Left lung (tissue), 10 donors: ENCODE measurements around the gene ZNF132. TPM values are rescaled to one million over a fixed set of nuclear protein-coding genes. Genes with fewer than 3 reads are reported as not detected.

ENCODE experiments used
- ATAC-seq: fragments of 200-7000 bp; cut with Tn5 transposase; one replicate; pipeline ENCODE4 v1.9.1; 2020; ENCODE audit warnings: moderate library complexity
- DNase-seq, 4 donors: peaks; one replicate each; pipeline ENCODE4 v3.0.0-alpha.2; 2013 to 2020
- H3K27ac ChIP-seq, 2 donors: fragments of 200-600 bp; sonication (generic) in 1 of 2; one replicate each; pipeline versions ENCODE4 v1.5.0 to v1.8.0; 2020 to 2021
- H3K27me3 ChIP-seq, 2 donors: fragments of 200-600 bp; sonication (generic) in 1 of 2; one replicate each; pipeline versions ENCODE4 v1.5.0 to v1.8.0; 2020 to 2021
- H3K36me3 ChIP-seq, 2 donors: fragments of 200-600 bp; sonication (generic) in 1 of 2; one replicate each; pipeline versions ENCODE4 v1.5.0 to v1.8.0; 2020 to 2021
- H3K4me1 ChIP-seq, 2 donors: fragments of 200-600 bp; one replicate each; pipeline ENCODE4 v1.8.0; 2021
- H3K4me3 ChIP-seq, 2 donors: fragments of 200-600 bp; sonication (generic) in 1 of 2; one replicate each; pipeline versions ENCODE4 v1.5.0 to v1.8.0; 2020 to 2021; ENCODE audit warnings: mild to moderate bottlenecking in 1 of 2
- H3K9me3 ChIP-seq, 2 donors: fragments of 200-600 bp; sonication (generic) in 1 of 2; one replicate each; pipeline versions ENCODE4 v1.5.0 to v1.8.0; 2020 to 2021
- intact Hi-C, 2 donors: fragments of 100-400 bp; cut with DNase I; formaldehyde crosslinking; loops; one replicate each; pipeline versions ENCODE4 v1.11.2 to v1.14.2; 2022
- polyA plus RNA-seq, 6 donors: library from polyadenylated mRNA; unstranded; fragments of 120-200 nt; gene quantifications; one replicate each; pipeline ENCODE4 v1.2.1, GENCODE V29; 2013; ENCODE audit not compliant: insufficient read length in 6 of 6
- total RNA-seq, 2 donors: library from RNA; stranded (reverse); fragmentation: NEBNext Ultra II Directional; extraction: Animal tissue kit (Norgen Biotek cat#: 25700); gene quantifications; one replicate each; pipeline ENCODE4 v1.2.1, GENCODE V29; 2021
- TF ChIP-seq, protein P1 (sequence below), 2 donors: fragments of 200-600 bp; sonication (generic) in 1 of 2; IDR thresholded peaks; one replicate each; pipeline versions ENCODE4 v1.5.0 to v1.8.0; 2021; ENCODE audit warnings: antibody characterized with exemption in 2 of 2
- donor health status: DM: no; HTN: yes; CAD: no.
- donor health status: DM: no; HTN: no; CAD: no.

Gene ZNF132
- total and polyA plus RNA-seq, 8 donors: 6.2 to 12.9 (median 10.0) TPM

DNA sequence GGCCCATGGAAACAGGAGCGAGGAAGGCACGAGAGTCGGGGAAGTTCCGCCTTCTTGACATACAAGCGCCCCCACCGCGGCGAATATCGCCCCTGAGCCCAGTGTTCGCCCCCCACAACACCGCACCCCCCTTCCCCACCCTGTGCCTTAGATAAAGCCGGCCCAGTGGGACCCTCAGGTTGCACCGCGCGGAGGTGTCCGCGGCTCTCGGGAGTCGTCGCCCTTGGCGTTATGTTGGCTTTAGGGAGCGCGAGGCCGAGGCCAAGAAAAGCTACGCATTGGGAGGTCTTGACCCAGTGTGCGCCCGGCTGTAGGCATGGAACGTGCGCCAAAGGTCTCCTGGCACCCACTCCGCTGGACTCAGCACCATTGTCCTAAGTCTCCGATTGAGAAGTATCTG lies 603 bp upstream of the ZNF132 start:
- peaks cover 0 to 51% of the 10 kb centered on the region in 2 donors for H3K9me3 ChIP-seq
- DNase-seq (no peak), ATAC-seq (peak; percentile 1)
- TF ChIP-seq, protein P1, sequence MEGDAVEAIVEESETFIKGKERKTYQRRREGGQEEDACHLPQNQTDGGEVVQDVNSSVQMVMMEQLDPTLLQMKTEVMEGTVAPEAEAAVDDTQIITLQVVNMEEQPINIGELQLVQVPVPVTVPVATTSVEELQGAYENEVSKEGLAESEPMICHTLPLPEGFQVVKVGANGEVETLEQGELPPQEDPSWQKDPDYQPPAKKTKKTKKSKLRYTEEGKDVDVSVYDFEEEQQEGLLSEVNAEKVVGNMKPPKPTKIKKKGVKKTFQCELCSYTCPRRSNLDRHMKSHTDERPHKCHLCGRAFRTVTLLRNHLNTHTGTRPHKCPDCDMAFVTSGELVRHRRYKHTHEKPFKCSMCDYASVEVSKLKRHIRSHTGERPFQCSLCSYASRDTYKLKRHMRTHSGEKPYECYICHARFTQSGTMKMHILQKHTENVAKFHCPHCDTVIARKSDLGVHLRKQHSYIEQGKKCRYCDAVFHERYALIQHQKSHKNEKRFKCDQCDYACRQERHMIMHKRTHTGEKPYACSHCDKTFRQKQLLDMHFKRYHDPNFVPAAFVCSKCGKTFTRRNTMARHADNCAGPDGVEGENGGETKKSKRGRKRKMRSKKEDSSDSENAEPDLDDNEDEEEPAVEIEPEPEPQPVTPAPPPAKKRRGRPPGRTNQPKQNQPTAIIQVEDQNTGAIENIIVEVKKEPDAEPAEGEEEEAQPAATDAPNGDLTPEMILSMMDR (IDR thresholded peaks at IDR 0.05): no peak
- H3K36me3 ChIP-seq: peaks cover 0 to 28% of the 10 kb centered on the region in 2 donors
- peaks cover 8 to 15% of the 10 kb centered on the region in 2 donors for H3K4me1 ChIP-seq
- peak overlapping the region; percentile 81 to 83 for H3K4me3 ChIP-seq
- H3K27me3 ChIP-seq: no peaks in the 10 kb centered on the region
- H3K27ac ChIP-seq: peak overlapping the region in 1 of 2 donors; percentile 86
- intact Hi-C loops: no loop called here

DNA sequence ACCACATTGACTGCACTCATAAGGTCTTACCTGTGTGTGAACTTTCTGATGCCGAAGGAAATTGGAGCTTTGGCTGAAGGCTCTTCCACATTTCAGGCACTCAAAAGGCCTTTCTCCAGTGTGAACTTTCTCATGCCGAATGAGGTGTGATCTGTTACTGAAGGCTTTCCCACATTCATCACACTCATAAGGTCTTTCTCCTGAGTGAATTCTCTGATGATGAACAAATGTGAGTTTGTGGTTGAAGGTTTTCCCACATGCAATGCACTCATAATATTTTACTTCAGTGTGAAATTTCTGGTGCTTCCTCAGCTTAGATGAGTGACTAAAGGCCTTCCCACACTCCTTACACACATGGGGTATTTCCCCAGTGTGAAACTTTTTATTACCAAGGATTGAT lies 5.7 kb downstream of the ZNF132 start:
- ATAC-seq (no peak), DNase-seq (no peak)
- Histone ChIP-seq H3K9me3 (peaks cover 20 to 100% of the 10 kb centered on the region in 2 donors), H3K4me1 (peaks cover under 1 to 5% of the 10 kb centered on the region in 2 donors), H3K27ac (no peak overlapping the region), H3K4me3 (no peak overlapping the region), H3K36me3 (peaks cover 3 to 85% of the 10 kb centered on the region in 2 donors), H3K27me3 (no peaks in the 10 kb centered on the region)
- intact Hi-C loops: no loop called here
- TF ChIP-seq, protein P1 (IDR thresholded peaks at IDR 0.05): no peak

DNA sequence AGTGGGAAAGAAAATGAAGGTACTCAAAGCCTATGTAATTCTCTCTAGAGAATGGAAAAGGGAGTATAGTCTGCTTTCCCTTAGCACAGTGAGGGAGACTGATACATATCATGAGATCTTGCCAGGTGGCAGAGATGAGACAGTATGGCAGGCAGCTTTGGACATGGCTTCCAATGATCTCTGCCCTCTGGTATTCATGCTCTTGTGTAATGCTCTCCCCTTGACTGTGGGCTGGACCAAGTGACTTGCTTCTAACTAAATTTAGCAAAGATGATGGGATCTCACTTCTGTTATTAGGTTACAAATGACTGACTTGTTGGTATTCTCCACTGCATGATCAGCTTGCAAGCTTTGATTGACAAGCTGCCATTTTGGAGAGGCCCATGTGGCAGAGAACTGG lies 10.2 kb downstream of the ZNF132 start:
- TF ChIP-seq, protein P1 (IDR thresholded peaks at IDR 0.05): no peak
- ATAC-seq (no peak), DNase-seq (no peak)
- H3K36me3 ChIP-seq: peaks cover 0 to 49% of the 10 kb centered on the region in 2 donors
- H3K4me3 ChIP-seq: no peak overlapping the region
- H3K4me1 ChIP-seq: no peaks in the 10 kb centered on the region
- peaks cover 16 to 94% of the 10 kb centered on the region in 2 donors for H3K9me3 ChIP-seq
- H3K27ac ChIP-seq: no peak overlapping the region
- no peaks in the 10 kb centered on the region for H3K27me3 ChIP-seq
- intact Hi-C loops: no loop called here

DNA sequence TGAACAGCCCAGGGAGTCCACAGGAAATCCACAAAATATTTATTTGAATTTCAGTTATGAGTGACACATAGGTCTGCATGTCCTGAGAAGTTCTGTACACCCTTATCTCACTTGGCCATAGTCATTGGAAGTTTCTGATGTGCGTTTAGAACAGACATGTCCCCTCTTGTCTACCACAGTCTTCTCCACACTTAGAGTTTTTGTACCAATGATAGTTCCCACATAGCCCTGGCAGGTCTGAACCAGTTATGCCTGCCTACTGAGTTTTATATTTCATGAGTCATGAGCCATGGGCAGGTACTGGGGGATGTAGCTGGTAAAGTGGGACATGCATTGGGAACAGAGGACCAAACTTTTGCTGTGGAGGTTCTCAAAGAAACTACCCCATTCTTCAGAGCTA lies 11.3 kb downstream of the ZNF132 start:
- DNase-seq: no peak
- Histone ChIP-seq H3K4me3 (no peak overlapping the region), H3K27ac (no peak overlapping the region), H3K9me3 (peaks cover 7 to 84% of the 10 kb centered on the region in 2 donors), H3K27me3 (no peaks in the 10 kb centered on the region), H3K36me3 (peaks cover 0 to 38% of the 10 kb centered on the region in 2 donors), H3K4me1 (no peaks in the 10 kb centered on the region)
- TF ChIP-seq, protein P1 (IDR thresholded peaks at IDR 0.05): no peak
- intact Hi-C loops: no loop called here
- ATAC-seq: no peak

DNA sequence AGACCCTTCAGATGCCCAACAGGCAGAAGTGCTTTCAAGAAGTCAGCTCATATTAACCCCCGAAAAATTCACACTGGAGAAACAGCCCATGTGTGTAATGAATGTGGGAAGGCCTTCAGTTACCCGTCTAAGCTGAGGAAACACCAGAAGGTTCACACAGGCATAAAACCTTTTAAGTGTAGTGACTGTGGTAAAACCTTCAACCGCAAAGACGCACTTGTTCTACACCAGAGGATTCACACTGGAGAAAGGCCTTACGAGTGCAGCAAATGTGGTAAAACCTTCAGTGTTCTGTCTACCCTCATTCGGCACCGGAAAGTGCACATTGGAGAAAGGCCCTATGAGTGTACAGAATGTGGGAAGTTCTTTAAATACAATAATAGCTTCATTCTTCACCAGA lies 22.9 kb downstream of the ZNF132 start:
- intact Hi-C loops: no loop called here
- Histone ChIP-seq H3K27ac (no peak overlapping the region), H3K36me3 (peaks cover 0 to 56% of the 10 kb centered on the region in 2 donors), H3K4me1 (no peaks in the 10 kb centered on the region), H3K9me3 (peaks cover 0 to 5% of the 10 kb centered on the region in 2 donors), H3K4me3 (no peak overlapping the region), H3K27me3 (no peaks in the 10 kb centered on the region)
- TF ChIP-seq, protein P1 (IDR thresholded peaks at IDR 0.05): no peak
- DNase-seq: no peak
- no peak for ATAC-seq
